GM21619 (cell line): ENCODE data around the gene TMEM131.
"Not testable (repeated sequence)": the region's sequence is repeated elsewhere in the genome, so short reads cannot be mapped to it uniquely, and the experiment has no call there.

Experiments used
- ATAC-seq: cut with Tn5 transposase; IDR thresholded peaks from one replicate; pipeline ENCODE4 v1.9.1; 2021; ENCODE audit not compliant: unreplicated experiment

Gene TMEM131

GRCh38 chr2:97714084-97714949, 281.4 kb downstream of the TMEM131 start:
- ATAC-seq = no peak

- ATAC-seq = no peak
Observed at GRCh38 chr2:97713296-97714083, 282.3 kb downstream of the TMEM131 start, which contains the start of gene ZAP70. Gene ZAP70, plus strand, starts transcription at chr2:97713576. Its CDS starts 10,461 bp downstream, at chr2:97724037.

GRCh38 chr2:97712693-97713295, 283.0 kb downstream of the TMEM131 start:
- ATAC-seq = no peak

GRCh38 chr2:97712175-97712574, 283.6 kb downstream of the TMEM131 start:
- not testable (repeated sequence) for ATAC-seq

GRCh38 chr2:97711394-97711711, 284.4 kb downstream of the TMEM131 start:
- no peak for ATAC-seq

GRCh38 chr2:97708608-97709007, 287.1 kb downstream of the TMEM131 start:
- no peak for ATAC-seq

- no peak for ATAC-seq
Observed at GRCh38 chr2:97708048-97708380, 287.7 kb downstream of the TMEM131 start.

GRCh38 chr2:97707362-97708047, 288.2 kb downstream of the TMEM131 start:
- no peak for ATAC-seq

GRCh38 chr2:97706708-97707345, 288.9 kb downstream of the TMEM131 start:
- ATAC-seq = no peak
